K562 treated with DMSO at 1 percent for 12 hours (cell line): ENCODE measurements around the gene CYBB. TPM values are rescaled to one million over a fixed set of nuclear protein-coding genes. Genes with fewer than 3 reads are reported as not detected.

Experiments
- total RNA-seq: library from RNA; unstranded; fragments of 300-600 nt; gene quantifications from 2 replicates; pipeline ENCODE4 v1.2.3, GENCODE V29; 2022; ENCODE audit not compliant: insufficient read depth

Gene CYBB
- total RNA-seq = 0.17 and 1.7 TPM in 2 replicates

GRCh38 chrX:37779857-37780256, at the start of gene CYBB:
Gene CYBB, plus strand, starts transcription at chrX:37780059. Its CDS starts 19 bp downstream, at chrX:37780078.

GRCh38 chrX:37846934-37847732, 67.3 kb downstream of the CYBB start, which contains the start of gene DYNLT3:
Gene DYNLT3, minus strand, starts transcription at chrX:37847571. Its CDS starts 61 bp downstream, at chrX:37847510.

Other genes with a start within 250 kb of the CYBB start
- gene LANCL3, start 208.4 kb upstream of the CYBB start, total RNA-seq = 0.68 and 2.1 TPM in 2 replicates
- gene XK, start 94.3 kb upstream of the CYBB start, total RNA-seq = 3.5 and 16.4 TPM in 2 replicates
- 5.0 and 12.4 TPM in 2 replicates for gene DYNLT3, start 67.5 kb downstream of the CYBB start, total RNA-seq
- 0.16 TPM in 1 of 2 replicates, not detected in the other for gene SYTL5, start 226.5 kb downstream of the CYBB start, total RNA-seq